Mammary epithelial cell (primary cell): ENCODE measurements around the gene ZNG1C.
"Not testable (repeated sequence)": the region's sequence is repeated elsewhere in the genome, so short reads cannot be mapped to it uniquely, and the experiment has no call there.

Experiments
- EZH2 ChIP-seq: IDR thresholded peaks from 2 replicates; pipeline ENCODE4 v1.6.1; 2012; ENCODE audit warnings: low read length, inconsistent platforms, borderline replicate concordance
- TF ChIP-seq, protein P1 (sequence below), 2 donors: IDR thresholded peaks in 1 of 2; conservative IDR thresholded peaks in 1 of 2; 2 replicates each; pipeline ENCODE4 v1.5.1; 2011 to 2012; ENCODE audit warnings: inconsistent platforms in 2 of 2, low read length in 2 of 2, mild to moderate bottlenecking in 2 of 2, control low read depth in 1 of 2, low read depth in 1 of 2; ENCODE audit not compliant: insufficient read depth in 1 of 2; ENCODE audit errors: extremely low read depth in 1 of 2

DNA sequence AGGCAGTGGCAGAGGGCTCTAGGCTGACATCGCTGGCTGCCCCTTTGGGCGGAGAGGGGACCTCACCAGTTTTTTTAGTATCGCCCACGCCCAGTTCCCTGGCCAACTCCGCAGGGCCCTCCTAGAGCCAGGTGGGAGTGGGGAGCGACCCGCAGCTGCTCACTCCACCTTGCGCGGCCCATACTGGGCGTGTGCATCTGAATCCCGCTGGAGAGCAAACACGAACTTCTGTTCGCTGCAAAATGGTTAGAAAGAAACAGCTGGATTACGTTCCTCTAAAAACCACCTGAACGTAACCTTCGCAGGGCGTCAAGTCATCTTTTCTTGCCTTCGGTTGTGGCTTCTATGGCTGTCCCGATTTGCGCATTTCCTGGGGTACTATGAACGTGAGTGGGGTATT lies 62.4 kb downstream of the ZNG1C start:
- TF ChIP-seq, protein P1, sequence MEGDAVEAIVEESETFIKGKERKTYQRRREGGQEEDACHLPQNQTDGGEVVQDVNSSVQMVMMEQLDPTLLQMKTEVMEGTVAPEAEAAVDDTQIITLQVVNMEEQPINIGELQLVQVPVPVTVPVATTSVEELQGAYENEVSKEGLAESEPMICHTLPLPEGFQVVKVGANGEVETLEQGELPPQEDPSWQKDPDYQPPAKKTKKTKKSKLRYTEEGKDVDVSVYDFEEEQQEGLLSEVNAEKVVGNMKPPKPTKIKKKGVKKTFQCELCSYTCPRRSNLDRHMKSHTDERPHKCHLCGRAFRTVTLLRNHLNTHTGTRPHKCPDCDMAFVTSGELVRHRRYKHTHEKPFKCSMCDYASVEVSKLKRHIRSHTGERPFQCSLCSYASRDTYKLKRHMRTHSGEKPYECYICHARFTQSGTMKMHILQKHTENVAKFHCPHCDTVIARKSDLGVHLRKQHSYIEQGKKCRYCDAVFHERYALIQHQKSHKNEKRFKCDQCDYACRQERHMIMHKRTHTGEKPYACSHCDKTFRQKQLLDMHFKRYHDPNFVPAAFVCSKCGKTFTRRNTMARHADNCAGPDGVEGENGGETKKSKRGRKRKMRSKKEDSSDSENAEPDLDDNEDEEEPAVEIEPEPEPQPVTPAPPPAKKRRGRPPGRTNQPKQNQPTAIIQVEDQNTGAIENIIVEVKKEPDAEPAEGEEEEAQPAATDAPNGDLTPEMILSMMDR (conservative IDR thresholded peaks at IDR 0.05 in 1 of 2, IDR thresholded peaks at IDR 0.05 in 1 of 2; ENCODE audit: extremely low read depth in 1 of 2, insufficient read depth in 1 of 2, low read depth in 1 of 2, low read length in 2 of 2) = not testable (repeated sequence)
- not testable (repeated sequence) for TF ChIP-seq EZH2
